ENCODE data around the gene DERA. TPM values are rescaled to one million over a fixed set of nuclear protein-coding genes. Genes with fewer than 3 reads are reported as not detected.

DERA gene
- total and polyA plus RNA-seq, 10 donors, result 14.5 to 35.4 (median 27.6) TPM

GRCh38 chr12:15982471-15982870 lies 71.3 kb downstream of the DERA start:
- H3K27ac ChIP-seq, result no peak overlapping the region
- 62 to 79% (median 72%) methylated on average over 3 of the region's 3 CpGs for WGBS, 5 donors
- TF ChIP-seq CTCF (IDR thresholded peaks at IDR 0.05 in 8 of 11, conservative IDR thresholded peaks at IDR 0.05 in 3 of 11) (peak in 5 of 11 experiments; percentile 12 to 39 (median 22)), POLR2A (IDR thresholded peaks at IDR 0.05) (no peak), POLR2AphosphoS5 (IDR thresholded peaks at IDR 0.05) (no peak)
- DNase-seq, result no peak
- no peaks in the 10 kb centered on the region for H3K27me3 ChIP-seq (replicated peaks in 1 of 7)
- H3K4me3 ChIP-seq, result no peak overlapping the region
- H3K36me3 ChIP-seq, result peaks cover 0 to 47% (median 9%) of the 10 kb centered on the region in 6 donors
- intact Hi-C loops (cut with DNase I; ENCODE audit: low total_unique reads), result no loop called here
- H3K4me1 ChIP-seq, result peaks cover 0 to 18% (median 0%) of the 10 kb centered on the region in 6 donors
- H3K9me3 ChIP-seq, result peaks cover 0 to 6% (median 0%) of the 10 kb centered on the region in 8 donors

GRCh38 chr12:15982921-15983320 lies 71.8 kb downstream of the DERA start:
- Histone ChIP-seq H3K4me3 (no peak overlapping the region), H3K27ac (no peak overlapping the region), H3K9me3 (peaks cover 0 to 6% (median 0%) of the 10 kb centered on the region in 8 donors), H3K36me3 (peaks cover 0 to 47% (median 13%) of the 10 kb centered on the region in 6 donors), H3K4me1 (peaks cover 0 to 18% (median 0%) of the 10 kb centered on the region in 6 donors), H3K27me3 (replicated peaks in 1 of 7) (no peaks in the 10 kb centered on the region)
- intact Hi-C loops (cut with DNase I; ENCODE audit: low total_unique reads), result no loop called here
- DNase-seq, result no peak
- no peak for TF ChIP-seq POLR2AphosphoS5 (IDR thresholded peaks at IDR 0.05)
- TF ChIP-seq CTCF (IDR thresholded peaks at IDR 0.05 in 8 of 11, conservative IDR thresholded peaks at IDR 0.05 in 3 of 11), result no peak

GRCh38 chr12:15984097-15984800 lies 73.1 kb downstream of the DERA start:
- H3K27me3 ChIP-seq (replicated peaks in 1 of 7), result no peaks in the 10 kb centered on the region

More at GRCh38 chr12:15984097-15984800, 73.1 kb downstream of the DERA start:
- intact Hi-C loops (cut with DNase I; ENCODE audit: low total_unique reads), result no loop called here
- Histone ChIP-seq H3K4me3 (no peak overlapping the region), H3K36me3 (peaks cover 0 to 60% (median 24%) of the 10 kb centered on the region in 6 donors), H3K9me3 (peaks cover 0 to 6% (median 0%) of the 10 kb centered on the region in 8 donors), H3K27ac (peak overlapping the region in 1 of 8 donors; percentile 45), H3K4me1 (peaks cover 0 to 18% (median 0%) of the 10 kb centered on the region in 6 donors)
- WGBS, 5 donors, result 76 to 92% (median 88%) methylated on average over 6 of the region's 6 CpGs
- DNase-seq, result no peak
- TF ChIP-seq POLR2AphosphoS5 (IDR thresholded peaks at IDR 0.05), result no peak
- TF ChIP-seq POLR2A (IDR thresholded peaks at IDR 0.05), result no peak
- no peak for TF ChIP-seq CTCF (IDR thresholded peaks at IDR 0.05 in 8 of 11, conservative IDR thresholded peaks at IDR 0.05 in 3 of 11)
